K562 (cell line): ENCODE measurements around the gene PLCG2. TPM values are rescaled to one million over a fixed set of nuclear protein-coding genes. Genes with fewer than 3 reads are reported as not detected.
A peak's percentile ranks its signal among the peaks of the same experiment; 100 is the strongest.

Experiments used
- ATAC-seq: fragments of 200-7000 bp; cut with Tn5 transposase; 3 replicates; pipeline ENCODE4 v1.9.1; 2020; ENCODE audit warnings: moderate library complexity
- BruUV-seq: library from RNA; stranded (reverse); fragments of 400-500 nt; replicated peaks from 2 replicates; lab custom pipeline; 2021; lab: Mats Ljungman, UMichigan
- CTCF ChIA-PET: fragments of 300-600 bp; formaldehyde crosslinking; extraction: SDS; loops from one replicate; lab custom pipeline; 2021; ENCODE audit warnings: low intra/inter-chr PET ratio; lab: Yijun Ruan, JAX
- POLR2A ChIA-PET: fragments of 300-600, 350-650 bp; sonication (Branson Sonifier 250); formaldehyde crosslinking; extraction: SDS; loops from one replicate; lab custom pipeline; 2021; ENCODE audit warnings: antibody characterized with exemption, inconsistent platforms; lab: Yijun Ruan, JAX
- DNase-seq, 4 experiments: peaks; one replicate each; pipeline versions ENCODE4 v3.0.0 to v3.0.0-alpha.2; 2011 to 2018; ENCODE audit warnings: low spot score in 3 of 4, mixed read lengths in 3 of 4; ENCODE audit errors: extremely low read depth in 1 of 4
- FAIRE-seq: peaks from 2 replicates; lab custom pipeline; 2011; peaks lifted over from hg19 to GRCh38; lab: Jason Lieb, UNC
- H2AFZ ChIP-seq: 2 replicates; pipeline ENCODE4 v1.6.0; 2011; ENCODE audit warnings: low read depth, low read length, control low read depth, inconsistent platforms
- H3K27ac ChIP-seq: fragments of 200-600 bp; 3 replicates; pipeline ENCODE4 v1.8.0; 2011; ENCODE audit warnings: low read depth, mild to moderate bottlenecking, control low read depth, inconsistent platforms, low read length, moderate library complexity, mixed read lengths; ENCODE audit errors: extremely low read depth
- H3K27me3 ChIP-seq, 2 experiments: fragments of 300-600 bp in 1 of 2; 2 replicates in 1 of 2; 3 replicates in 1 of 2; pipeline versions ENCODE4 v1.6.0 to v1.8.0; 2011; ENCODE audit warnings: inconsistent platforms in 2 of 2, low read length in 2 of 2, mild to moderate bottlenecking in 1 of 2, mixed read lengths in 1 of 2, moderate library complexity in 1 of 2; ENCODE audit not compliant: control insufficient read depth in 2 of 2, insufficient read depth in 2 of 2
- H3K36me3 ChIP-seq: fragments of 300-600 bp; 3 replicates; pipeline ENCODE4 v1.8.0; 2011; ENCODE audit warnings: mild to moderate bottlenecking, low read length, inconsistent platforms; ENCODE audit not compliant: control insufficient read depth, insufficient read depth
- H3K4me1 ChIP-seq, 2 experiments: fragments of 200-600 bp in 1 of 2; replicated peaks in 1 of 2; 2 replicates in 1 of 2; 3 replicates in 1 of 2; pipeline versions ENCODE4 v1.5.1 to v1.8.0; 2011; ENCODE audit warnings: inconsistent platforms in 2 of 2, low read length in 2 of 2, mild to moderate bottlenecking in 1 of 2, mixed read lengths in 1 of 2, moderate library complexity in 1 of 2; ENCODE audit not compliant: control insufficient read depth in 2 of 2, insufficient read depth in 2 of 2
- H3K4me2 ChIP-seq: 2 replicates; pipeline ENCODE4 v1.6.1; 2011; ENCODE audit warnings: low read length, control low read depth, inconsistent platforms, mixed read lengths; ENCODE audit not compliant: insufficient read depth
- H3K4me3 ChIP-seq: fragments of 200-600 bp; sonication (generic), shearing (Covaris generic); 2 replicates; pipeline ENCODE4 v1.5.1; 2016; ENCODE audit warnings: control low read depth, inconsistent platforms
- H3K79me2 ChIP-seq: fragments of 200-600 bp; 3 replicates; pipeline ENCODE4 v1.8.0; 2011; ENCODE audit warnings: low read length, inconsistent platforms; ENCODE audit not compliant: control insufficient read depth, insufficient read depth
- H3K9ac ChIP-seq, 2 experiments: 2 replicates each; pipeline versions ENCODE4 v1.6.0 to v1.6.1; 2011; ENCODE audit warnings: low read depth in 2 of 2, low read length in 2 of 2, control low read depth in 1 of 2, inconsistent platforms in 1 of 2, mild to moderate bottlenecking in 1 of 2, mixed read lengths in 1 of 2; ENCODE audit not compliant: insufficient read depth in 1 of 2
- H3K9me1 ChIP-seq: one replicate; pipeline ENCODE4 v1.6.0; 2011; ENCODE audit warnings: inconsistent platforms, mild to moderate bottlenecking, low read length, moderate library complexity; ENCODE audit not compliant: control insufficient read depth, insufficient read depth
- H3K9me3 ChIP-seq: replicated peaks from 2 replicates; pipeline ENCODE4 v1.5.1; 2011; ENCODE audit warnings: low read depth, low read length, inconsistent platforms; ENCODE audit not compliant: control insufficient read depth, insufficient read depth
- H4K20me1 ChIP-seq: replicated peaks from 2 replicates; pipeline ENCODE4 v1.6.1; 2011; ENCODE audit warnings: low read length, inconsistent platforms, mixed read lengths; ENCODE audit not compliant: control insufficient read depth, insufficient read depth
- HMG20B ChIP-seq: fragments of 250-450 bp; sonication (Bioruptor Pico); IDR thresholded peaks from 2 replicates; pipeline ENCODE4 v1.5.0; 2021; ENCODE audit warnings: mild to moderate bottlenecking
- ZBTB1 ChIP-seq: sonication (generic); formaldehyde crosslinking; IDR thresholded peaks from 2 replicates; pipeline ENCODE4 v1.8.1; 2023; ENCODE audit warnings: missing genetic modification reagents, low read depth, mild to moderate bottlenecking, borderline replicate concordance
- ZFP36 ChIP-seq: fragments of 150-350 bp; IDR thresholded peaks from 2 replicates; pipeline ENCODE4 v1.6.1; 2018; ENCODE audit warnings: low read length, low read depth; ENCODE audit not compliant: partially characterized antibody
- WGBS: fragments of 100-300 bp; shearing (Covaris generic); methylation state at CpG from one replicate; pipeline ENCODE4 v1.1.6; 2016; ENCODE audit warnings: low coverage, mixed read lengths; ENCODE audit not compliant: insufficient coverage; ENCODE audit errors: missing lambda C conversion rate; 5-methylcytosine and 5-hydroxymethylcytosine counted together
- in situ Hi-C: fragments of 300-500 bp; cut with MboI; formaldehyde crosslinking; loops from 4 replicates; pipeline ENCODE4 v1.15.0; 2018; ENCODE audit warnings: inconsistent platforms, mixed read lengths
- intact Hi-C: fragments of 100-400 bp; cut with micrococcal nuclease; formaldehyde crosslinking; loops from 2 replicates; pipeline ENCODE4 v1.14.2; 2022
- polyA plus RNA-seq, 8 experiments: library from polyadenylated mRNA; depleted of rRNA in 4 of 8; stranded (reverse) in 5 of 8; unstranded in 3 of 8; fragments of >200 nt; fragmentation: Nextera tagmentation in 2 of 8; fragmentation: Illumina TruSeq in 1 of 8; extraction: Ambion mirVana in 2 of 8; extraction: Trizol in 1 of 8; gene quantifications; 2 replicates each; pipeline versions ENCODE4 v1.2.1 to v1.2.3, GENCODE V29; 2011 to 2014; ENCODE audit warnings: inconsistent platforms in 1 of 8, missing spikeins in 1 of 8
- total RNA-seq, 7 experiments: library from RNA; depleted of rRNA in 6 of 7; stranded (reverse); fragments of >200 nt in 6 of 7; fragmentation: Illumina TruSeq in 2 of 7; extraction: Trizol in 2 of 7; gene quantifications; 2 replicates each; pipeline versions ENCODE4 v1.2.1 to v1.2.3, GENCODE V29; 2011 to 2021; ENCODE audit warnings: low replicate concordance in 1 of 7
- TF ChIP-seq, protein P1 (sequence below): sonication (generic); formaldehyde crosslinking; IDR thresholded peaks from 2 replicates; pipeline ENCODE4 v1.8.0; 2022; ENCODE audit warnings: mild to moderate bottlenecking, missing genetic modification reagents

Gene PLCG2
- total and polyA plus RNA-seq, 9 of the 15 experiments (the other 6 are each of a cell fraction or from before 2014, with no cell fraction given) = 0.94 to 7.1 (median 3.1) TPM

DNA sequence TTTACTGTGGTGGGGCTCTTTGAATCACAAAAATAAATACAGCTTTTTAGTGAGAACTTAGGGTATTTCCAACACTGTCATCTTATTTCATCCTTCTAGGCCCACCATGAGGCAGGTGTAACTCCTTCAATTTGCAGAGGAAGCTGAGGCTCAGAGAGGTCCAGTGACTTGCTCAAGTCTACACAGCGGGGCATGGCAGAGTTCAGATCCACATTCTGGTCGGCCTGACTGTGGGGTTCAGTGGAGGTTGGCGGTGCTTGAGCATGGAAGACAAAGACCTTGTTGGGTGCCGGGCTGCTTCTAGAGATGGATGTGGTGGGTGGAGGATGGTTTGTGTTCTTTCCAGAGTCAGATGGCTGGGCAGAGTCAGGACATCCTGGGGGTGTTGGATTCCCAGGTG is 39.8 kb downstream of the PLCG2 start:
- H3K27ac ChIP-seq = no peak overlapping the region

GRCh38 chr16:81821436-81822128 is 42.5 kb downstream of the PLCG2 start:
- WGBS = 2% methylated on average over 10 of the region's 10 CpGs
- Histone ChIP-seq H3K4me3 (no peak overlapping the region), H3K9me3 (no peaks in the 10 kb centered on the region), H3K27ac (no peak overlapping the region)
- no peak for ATAC-seq
- no TSS peak for BruUV-seq
- TF ChIP-seq, protein P1, sequence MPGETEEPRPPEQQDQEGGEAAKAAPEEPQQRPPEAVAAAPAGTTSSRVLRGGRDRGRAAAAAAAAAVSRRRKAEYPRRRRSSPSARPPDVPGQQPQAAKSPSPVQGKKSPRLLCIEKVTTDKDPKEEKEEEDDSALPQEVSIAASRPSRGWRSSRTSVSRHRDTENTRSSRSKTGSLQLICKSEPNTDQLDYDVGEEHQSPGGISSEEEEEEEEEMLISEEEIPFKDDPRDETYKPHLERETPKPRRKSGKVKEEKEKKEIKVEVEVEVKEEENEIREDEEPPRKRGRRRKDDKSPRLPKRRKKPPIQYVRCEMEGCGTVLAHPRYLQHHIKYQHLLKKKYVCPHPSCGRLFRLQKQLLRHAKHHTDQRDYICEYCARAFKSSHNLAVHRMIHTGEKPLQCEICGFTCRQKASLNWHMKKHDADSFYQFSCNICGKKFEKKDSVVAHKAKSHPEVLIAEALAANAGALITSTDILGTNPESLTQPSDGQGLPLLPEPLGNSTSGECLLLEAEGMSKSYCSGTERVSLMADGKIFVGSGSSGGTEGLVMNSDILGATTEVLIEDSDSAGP = no peak
- peak; percentile 28 for TF ChIP-seq ZFP36
- TF ChIP-seq HMG20B = no peak
- TF ChIP-seq, all 486 proteins: peak for 1
- DNase-seq (no peak), FAIRE-seq (no peak)
- Histone ChIP-seq H3K4me2 (no peak overlapping the region), H4K20me1 (no peaks in the 10 kb centered on the region; the same call in 1 of the 2 replicates), H3K9ac (no peak overlapping the region), H3K9me1 (no peaks in the 10 kb centered on the region), H3K79me2 (no peaks in the 10 kb centered on the region), H3K4me1 (no peaks in the 10 kb centered on the region; a peak in 2 of 5 replicates), H3K27me3 (peaks cover 14 to 46% of the 10 kb centered on the region in 2 experiments), H2AFZ (no peak overlapping the region), H3K36me3 (no peaks in the 10 kb centered on the region)
- in situ Hi-C loops = no loop called here
- ChIA-PET POLR2A (interaction anchor here (0.6 to 1.5 kb wide), 2 partner anchors 9 to 821 kb away, joined by 3 read pairs; no protein-coding TSS in a partner anchor), CTCF (no interaction called here)
- intact Hi-C loops = no loop called here

More for the DNA sequence above, 39.8 kb downstream of the PLCG2 start:
- no peaks in the 10 kb centered on the region for H3K9me3 ChIP-seq
- TF ChIP-seq ZFP36 (peak; percentile 21), ZBTB1 (no peak)
- TF ChIP-seq, all 486 proteins: peak for 1
- in situ Hi-C loops = no loop called here
- H3K27me3 ChIP-seq = peaks cover 15 to 48% of the 10 kb centered on the region in 2 experiments
- H3K36me3 ChIP-seq = no peaks in the 10 kb centered on the region
- FAIRE-seq (no peak), DNase-seq (no peak), ATAC-seq (no peak)
- no peaks in the 10 kb centered on the region; a peak in 2 of 5 replicates for H3K4me1 ChIP-seq
- BruUV-seq = no TSS peak
- H3K4me3 ChIP-seq = no peak overlapping the region
- intact Hi-C loops = no loop called here
- 4% methylated on average over 4 of the region's 4 CpGs for WGBS
- peaks cover under 1% of the 10 kb centered on the region; the same call in 1 of the 2 replicates for H4K20me1 ChIP-seq
- POLR2A ChIA-PET = interaction anchor here (0.6 to 1.8 kb wide), 4 partner anchors 10 to 54 kb away, joined by 3 to 10 read pairs (median 4); no protein-coding TSS in a partner anchor
- H3K4me2 ChIP-seq = no peak overlapping the region
- no peak overlapping the region for H3K9ac ChIP-seq
- no peaks in the 10 kb centered on the region for H3K9me1 ChIP-seq
- no peak overlapping the region for H2AFZ ChIP-seq
- CTCF ChIA-PET = no interaction called here
- H3K79me2 ChIP-seq = no peaks in the 10 kb centered on the region
